SU-DHL-6 (cell line): Measurements from ENCODE around the gene DBX1.

ENCODE experiments used
- H2AFZ ChIP-seq: fragments of 200-600 bp; sonication (generic); 2 replicates; pipeline ENCODE4 v1.6.1; 2014; ENCODE audit warnings: low read depth, mild to moderate bottlenecking, moderate library complexity, mixed read lengths, antibody characterized with exemption, low read length; ENCODE audit not compliant: severe bottlenecking
- H3F3A ChIP-seq: fragments of 200-600 bp; shearing (Covaris generic); 2 replicates; pipeline ENCODE4 v1.6.0; 2016; ENCODE audit warnings: antibody characterized with exemption, mild to moderate bottlenecking; ENCODE audit not compliant: insufficient read depth
- H3K27ac ChIP-seq: fragments of 200-600 bp; sonication (generic); 2 replicates; pipeline ENCODE4 v1.5.1; 2016; ENCODE audit warnings: low read depth, mild to moderate bottlenecking, low read length, moderate library complexity, mixed read lengths
- H3K27me3 ChIP-seq: fragments of 200-600 bp; sonication (generic), shearing (Covaris generic); 2 replicates; pipeline ENCODE4 v1.6.0; 2014; ENCODE audit warnings: mild to moderate bottlenecking, low read length
- H3K36me3 ChIP-seq: fragments of 200-600 bp; sonication (generic); 2 replicates; pipeline ENCODE4 v1.6.1; 2014; ENCODE audit warnings: mild to moderate bottlenecking, low read length, mixed read lengths
- H3K4me2 ChIP-seq: fragments of 300-600, 200-600 bp; shearing (Covaris generic), sonication (generic); 2 replicates; pipeline ENCODE4 v1.6.0; 2014; ENCODE audit warnings: low read length, low read depth, mild to moderate bottlenecking; ENCODE audit not compliant: poor library complexity, severe bottlenecking
- H3K4me3 ChIP-seq: fragments of 200-600 bp; sonication (generic); 2 replicates; pipeline ENCODE4 v1.5.1; 2014; ENCODE audit warnings: antibody characterized with exemption, low read length, mild to moderate bottlenecking, mixed read lengths; ENCODE audit not compliant: insufficient read depth, poor library complexity, severe bottlenecking
- H3K79me2 ChIP-seq: fragments of 200-600 bp; sonication (generic); 2 replicates; pipeline ENCODE4 v1.6.1; 2014; ENCODE audit warnings: mild to moderate bottlenecking, low read length, moderate library complexity; ENCODE audit not compliant: insufficient read depth
- H3K9ac ChIP-seq: fragments of 200-600 bp; sonication (generic); 2 replicates; pipeline ENCODE4 v1.7.0; 2014; ENCODE audit warnings: mild to moderate bottlenecking, low read length
- H3K9me2 ChIP-seq: fragments of 200-600 bp; sonication (generic); replicated peaks from 2 replicates; pipeline ENCODE4 v1.6.1; 2014; ENCODE audit warnings: low read length; ENCODE audit not compliant: insufficient read depth
- H3K9me3 ChIP-seq: fragments of 200-600 bp; sonication (generic); 2 replicates; pipeline ENCODE4 v1.6.1; 2014; ENCODE audit warnings: low read length, mixed read lengths; ENCODE audit not compliant: insufficient read depth
- H4K20me1 ChIP-seq: fragments of 200-600 bp; sonication (generic); 2 replicates; pipeline ENCODE4 v1.6.1; 2014; ENCODE audit warnings: low read depth, mild to moderate bottlenecking, antibody characterized with exemption, low read length, moderate library complexity, mixed read lengths
- EZH2phosphoT487 ChIP-seq: fragments of 200-600 bp; sonication (generic), shearing (Covaris generic); conservative IDR thresholded peaks from 2 replicates; pipeline ENCODE4 v1.6.1; 2018; ENCODE audit warnings: mild to moderate bottlenecking, antibody characterized with exemption, low read length, moderate library complexity, mixed read lengths
- TF ChIP-seq, protein P1 (sequence below): fragments of 200-600 bp; sonication (generic); IDR thresholded peaks from one replicate; pipeline ENCODE4 v1.5.1; 2017; ENCODE audit warnings: antibody characterized with exemption, mild to moderate bottlenecking, low read length, moderate library complexity; ENCODE audit not compliant: insufficient read depth, poor library complexity, severe bottlenecking

Gene DBX1

DNA sequence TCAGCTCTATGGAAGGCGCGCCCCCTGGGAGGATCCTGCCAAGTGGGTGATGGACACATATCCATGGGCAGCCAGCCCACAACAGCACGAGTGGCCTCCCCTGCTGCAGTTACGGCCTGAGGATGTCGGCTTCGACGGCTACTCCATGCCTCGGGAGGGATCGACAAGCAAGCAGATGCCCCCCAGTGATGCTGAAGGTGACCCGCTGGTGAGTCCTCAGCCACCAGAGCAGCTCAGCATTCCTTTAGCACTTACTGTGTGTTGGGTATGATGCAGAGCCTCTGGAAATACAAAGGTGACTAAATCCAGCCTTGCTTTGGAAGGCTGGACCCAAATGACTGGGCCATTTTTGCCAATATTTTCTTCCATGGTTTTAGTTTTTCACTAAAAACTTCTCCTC is 45.7 kb downstream of the DBX1 start:
- H3K4me2 ChIP-seq: no peak overlapping the region
- H3K9ac ChIP-seq: no peak overlapping the region
- no peak overlapping the region for H2AFZ ChIP-seq
- TF ChIP-seq EZH2phosphoT487: no peak
- H3K4me3 ChIP-seq: no peak overlapping the region
- no peaks in the 10 kb centered on the region for H3F3A ChIP-seq
- no peaks in the 10 kb centered on the region for H3K36me3 ChIP-seq
- H3K27me3 ChIP-seq: no peaks in the 10 kb centered on the region
- H3K79me2 ChIP-seq: no peaks in the 10 kb centered on the region
- H4K20me1 ChIP-seq: no peaks in the 10 kb centered on the region
- H3K9me2 ChIP-seq: no peaks in the 10 kb centered on the region
- no peak overlapping the region for H3K27ac ChIP-seq
- no peaks in the 10 kb centered on the region for H3K9me3 ChIP-seq

DNA sequence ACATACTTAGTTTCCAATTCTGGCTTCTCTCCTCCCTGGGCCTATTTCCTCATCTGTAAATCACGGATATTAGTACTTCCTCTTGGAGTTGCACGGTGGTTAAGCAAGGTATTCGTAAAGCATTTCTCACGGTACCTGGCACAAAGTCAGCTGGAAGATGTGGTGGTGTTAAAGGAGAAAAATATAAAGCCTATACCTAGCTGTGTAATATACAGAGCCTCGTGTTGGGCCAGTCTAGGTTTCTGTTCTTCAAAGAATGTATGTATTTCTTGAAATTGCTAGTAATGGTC is 47.2 kb downstream of the DBX1 start:
- Histone ChIP-seq H2AFZ (no peak overlapping the region), H3K79me2 (no peaks in the 10 kb centered on the region), H3K27me3 (no peaks in the 10 kb centered on the region), H3F3A (no peaks in the 10 kb centered on the region), H3K36me3 (no peaks in the 10 kb centered on the region), H3K9ac (no peak overlapping the region), H3K9me2 (no peaks in the 10 kb centered on the region), H3K27ac (no peak overlapping the region), H4K20me1 (no peaks in the 10 kb centered on the region), H3K9me3 (no peaks in the 10 kb centered on the region), H3K4me2 (no peak overlapping the region), H3K4me3 (no peak overlapping the region)
- TF ChIP-seq, protein P1, sequence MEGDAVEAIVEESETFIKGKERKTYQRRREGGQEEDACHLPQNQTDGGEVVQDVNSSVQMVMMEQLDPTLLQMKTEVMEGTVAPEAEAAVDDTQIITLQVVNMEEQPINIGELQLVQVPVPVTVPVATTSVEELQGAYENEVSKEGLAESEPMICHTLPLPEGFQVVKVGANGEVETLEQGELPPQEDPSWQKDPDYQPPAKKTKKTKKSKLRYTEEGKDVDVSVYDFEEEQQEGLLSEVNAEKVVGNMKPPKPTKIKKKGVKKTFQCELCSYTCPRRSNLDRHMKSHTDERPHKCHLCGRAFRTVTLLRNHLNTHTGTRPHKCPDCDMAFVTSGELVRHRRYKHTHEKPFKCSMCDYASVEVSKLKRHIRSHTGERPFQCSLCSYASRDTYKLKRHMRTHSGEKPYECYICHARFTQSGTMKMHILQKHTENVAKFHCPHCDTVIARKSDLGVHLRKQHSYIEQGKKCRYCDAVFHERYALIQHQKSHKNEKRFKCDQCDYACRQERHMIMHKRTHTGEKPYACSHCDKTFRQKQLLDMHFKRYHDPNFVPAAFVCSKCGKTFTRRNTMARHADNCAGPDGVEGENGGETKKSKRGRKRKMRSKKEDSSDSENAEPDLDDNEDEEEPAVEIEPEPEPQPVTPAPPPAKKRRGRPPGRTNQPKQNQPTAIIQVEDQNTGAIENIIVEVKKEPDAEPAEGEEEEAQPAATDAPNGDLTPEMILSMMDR: no peak
- no peak for TF ChIP-seq EZH2phosphoT487

DNA sequence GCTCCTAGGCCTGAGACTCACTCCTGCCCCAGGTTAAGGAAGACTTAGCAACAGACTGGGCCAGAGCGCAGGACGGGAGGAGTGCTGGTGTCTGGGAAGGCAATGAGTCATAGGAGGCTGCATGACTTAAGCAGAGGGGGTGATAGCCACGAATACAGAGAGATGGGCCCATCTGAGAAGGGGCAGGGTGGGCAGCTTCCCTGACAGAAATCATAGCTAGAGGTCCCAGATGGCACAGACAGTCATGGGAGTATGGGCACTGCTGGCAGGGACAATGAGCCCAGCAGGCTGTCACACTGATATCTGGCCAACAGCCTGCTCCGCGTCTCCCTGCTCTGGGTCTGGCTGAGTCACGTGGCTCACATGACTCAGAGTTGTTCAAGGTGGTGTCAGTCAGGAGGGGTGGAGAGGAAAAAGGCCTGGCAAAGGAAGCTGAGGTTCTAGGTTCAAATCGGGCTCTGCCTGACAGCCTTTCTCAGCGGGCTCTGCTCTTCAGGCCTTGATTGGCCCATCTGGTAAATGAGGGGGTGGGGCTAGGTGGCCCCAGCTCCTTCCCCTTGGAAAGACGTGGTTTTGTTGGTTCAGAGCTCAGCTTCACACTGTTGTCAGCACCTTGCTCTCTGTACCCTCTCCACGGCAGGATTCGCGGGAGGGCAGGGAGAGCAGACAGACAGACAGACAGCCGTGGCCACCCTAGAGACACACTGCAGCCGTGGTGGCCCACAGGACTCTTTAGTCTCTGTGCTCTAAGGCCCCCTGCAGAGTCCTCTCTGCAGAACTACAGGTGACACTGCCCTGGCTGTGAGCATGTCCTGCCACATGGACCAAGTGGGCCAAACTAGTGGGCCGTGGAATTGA is 47.8 kb downstream of the DBX1 start:
- H2AFZ ChIP-seq: no peak overlapping the region
- H3K9me3 ChIP-seq: no peaks in the 10 kb centered on the region
- no peak overlapping the region for H3K4me3 ChIP-seq
- H3K79me2 ChIP-seq: no peaks in the 10 kb centered on the region
- H4K20me1 ChIP-seq: no peaks in the 10 kb centered on the region
- H3K9ac ChIP-seq: no peak overlapping the region
- H3K4me2 ChIP-seq: no peak overlapping the region
- TF ChIP-seq EZH2phosphoT487: no peak
- TF ChIP-seq, protein P1: no peak
- no peaks in the 10 kb centered on the region for H3K36me3 ChIP-seq
- no peak overlapping the region for H3K27ac ChIP-seq
- H3F3A ChIP-seq: no peaks in the 10 kb centered on the region
- no peaks in the 10 kb centered on the region for H3K27me3 ChIP-seq
- H3K9me2 ChIP-seq: no peaks in the 10 kb centered on the region

DNA sequence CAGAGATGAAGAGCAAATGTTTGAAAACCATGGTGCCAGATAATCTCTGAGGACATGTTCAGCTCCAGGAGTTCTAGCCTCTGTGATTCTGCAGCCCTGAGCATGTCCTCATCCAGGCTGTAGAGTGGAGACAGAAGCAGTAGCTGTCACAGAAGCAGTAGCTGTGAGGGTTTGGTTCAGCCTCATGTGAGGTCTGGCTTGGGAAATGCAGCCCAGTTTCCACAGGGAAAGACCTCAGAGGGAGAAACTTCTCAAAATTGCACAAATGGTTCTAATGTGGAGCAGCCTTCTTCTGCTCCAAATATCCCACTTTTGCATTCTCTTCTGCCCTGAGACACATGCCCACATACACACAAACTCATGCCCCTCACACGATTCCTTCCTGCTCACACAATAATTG is 48.4 kb downstream of the DBX1 start:
- H3K4me2 ChIP-seq: no peak overlapping the region
- H3K9me2 ChIP-seq: no peaks in the 10 kb centered on the region
- H3K79me2 ChIP-seq: no peaks in the 10 kb centered on the region
- no peaks in the 10 kb centered on the region for H4K20me1 ChIP-seq
- no peaks in the 10 kb centered on the region for H3K9me3 ChIP-seq
- TF ChIP-seq, protein P1: no peak
- TF ChIP-seq EZH2phosphoT487: no peak
- no peaks in the 10 kb centered on the region for H3K27me3 ChIP-seq
- no peak overlapping the region for H2AFZ ChIP-seq
- no peaks in the 10 kb centered on the region for H3F3A ChIP-seq
- H3K4me3 ChIP-seq: no peak overlapping the region
- no peaks in the 10 kb centered on the region for H3K36me3 ChIP-seq
- H3K27ac ChIP-seq: no peak overlapping the region
- H3K9ac ChIP-seq: no peak overlapping the region
